NCI-H1105 (cell line): ENCODE results near the gene FRMD1.

ENCODE experiments used
- DNase-seq: peaks from one replicate; lab custom pipeline; 2025; lab: John Stamatoyannopoulos, UW

FRMD1 gene

DNA sequence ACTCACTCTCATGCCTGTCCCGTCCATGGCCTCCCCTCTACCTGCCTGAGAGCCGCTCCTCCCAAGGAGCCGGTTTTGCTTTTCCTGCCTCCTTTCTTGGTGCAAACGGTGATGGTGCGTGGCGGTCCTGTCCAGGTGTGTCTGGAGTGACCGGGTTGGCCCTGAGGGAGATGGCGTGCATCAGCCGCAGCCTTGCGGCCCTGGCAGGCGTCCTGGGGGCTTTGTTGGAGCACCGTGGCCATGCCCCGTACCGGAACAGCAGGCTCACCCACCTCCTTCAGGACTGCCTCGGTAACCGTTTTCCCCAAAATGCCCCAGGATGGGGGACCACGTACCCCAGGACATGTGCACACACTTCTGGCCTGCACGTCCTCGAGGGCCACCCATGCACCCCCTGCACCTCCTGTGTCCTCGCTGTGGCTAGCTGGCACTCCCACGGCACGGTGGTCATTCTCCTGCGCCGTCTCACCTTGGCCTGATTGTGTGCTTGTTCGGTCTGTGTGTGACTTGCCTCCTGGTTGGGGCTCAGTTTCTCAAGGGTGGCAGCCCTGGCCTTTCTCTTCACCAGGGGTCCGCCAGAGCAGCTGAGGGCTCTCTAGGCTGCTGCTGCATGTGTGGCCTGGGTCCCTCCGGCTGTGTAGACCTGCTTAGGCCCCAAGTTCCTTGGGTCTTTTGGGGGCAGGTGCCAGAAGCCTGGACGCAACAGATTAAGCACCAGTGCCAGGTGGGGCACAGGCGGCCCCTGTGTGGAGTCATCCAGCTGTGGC is 36.4 kb downstream of the FRMD1 start:
- DNase-seq, result no peak

- no peak for DNase-seq
Measured at GRCh38 chr6:168041928-168042327, 37.1 kb downstream of the FRMD1 start.

DNA sequence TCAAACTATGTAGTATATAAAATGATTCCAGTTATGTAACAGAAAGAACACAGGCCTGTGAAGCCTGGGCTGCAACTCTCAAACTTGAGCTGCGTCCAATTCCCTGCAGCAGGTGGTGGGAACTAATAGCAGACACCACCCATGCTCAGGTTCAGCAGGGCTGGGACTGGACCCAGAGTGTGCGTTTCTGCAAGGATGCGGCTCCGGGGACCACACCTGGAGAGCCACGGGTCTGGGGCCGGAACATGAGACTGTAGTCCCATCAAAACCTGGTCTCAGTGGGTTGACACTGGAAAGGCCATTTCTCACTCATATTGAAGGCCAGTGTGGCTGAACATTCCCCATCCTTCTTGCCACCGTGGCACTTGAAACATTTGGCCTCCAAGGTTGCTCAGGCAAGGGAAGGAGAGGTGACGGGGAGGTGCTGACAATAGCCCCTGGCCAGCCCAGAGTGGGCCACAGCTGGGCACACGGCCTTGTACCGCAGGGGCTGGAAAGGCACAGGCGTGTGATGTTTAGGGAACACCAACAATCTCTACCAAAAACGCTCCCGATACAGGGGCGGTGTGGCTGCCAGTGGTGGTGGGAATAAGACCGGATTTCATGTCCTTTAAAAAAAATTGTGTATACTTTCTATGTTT is 38.0 kb downstream of the FRMD1 start:
- DNase-seq, result no peak

DNA sequence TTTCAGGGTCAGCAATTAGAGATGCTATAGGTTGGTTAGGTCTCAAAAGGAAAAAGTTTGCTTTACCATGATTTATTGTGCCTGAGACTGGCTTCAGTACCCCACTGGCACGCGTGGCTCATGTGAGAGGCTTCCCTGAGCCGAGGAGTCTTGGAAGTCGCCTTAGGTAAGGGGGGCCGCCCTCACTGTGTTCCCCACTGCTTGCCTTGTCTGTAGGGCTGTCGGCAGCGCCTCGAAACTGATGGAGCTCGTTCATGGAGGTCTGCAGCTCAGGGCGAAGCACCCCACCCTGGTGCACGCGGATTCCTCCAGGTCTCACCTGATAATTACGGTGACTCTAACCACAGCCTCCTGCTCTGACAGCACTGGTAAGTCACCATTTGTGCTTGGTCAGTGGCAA is 39.2 kb downstream of the FRMD1 start:
- DNase-seq, result no peak

DNA sequence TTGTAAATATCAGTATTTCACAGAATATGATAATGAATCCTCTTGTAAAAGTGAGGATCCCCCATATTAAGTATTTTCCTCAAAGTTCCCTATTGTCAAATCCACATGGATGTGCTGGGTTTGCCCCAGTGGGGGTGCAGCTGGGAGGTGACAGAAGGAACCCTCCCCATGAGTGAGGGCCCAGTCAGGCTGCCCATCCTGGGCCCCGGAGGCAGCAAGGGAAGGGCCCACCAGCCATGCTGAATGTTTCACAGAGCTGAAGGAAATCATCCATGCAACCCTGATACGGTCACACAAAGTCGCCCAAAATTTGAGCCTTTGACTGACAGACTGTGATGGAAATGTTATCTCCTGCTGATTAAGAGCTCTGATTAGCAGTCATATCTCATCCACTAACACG is 39.7 kb downstream of the FRMD1 start:
- DNase-seq, result no peak

DNA sequence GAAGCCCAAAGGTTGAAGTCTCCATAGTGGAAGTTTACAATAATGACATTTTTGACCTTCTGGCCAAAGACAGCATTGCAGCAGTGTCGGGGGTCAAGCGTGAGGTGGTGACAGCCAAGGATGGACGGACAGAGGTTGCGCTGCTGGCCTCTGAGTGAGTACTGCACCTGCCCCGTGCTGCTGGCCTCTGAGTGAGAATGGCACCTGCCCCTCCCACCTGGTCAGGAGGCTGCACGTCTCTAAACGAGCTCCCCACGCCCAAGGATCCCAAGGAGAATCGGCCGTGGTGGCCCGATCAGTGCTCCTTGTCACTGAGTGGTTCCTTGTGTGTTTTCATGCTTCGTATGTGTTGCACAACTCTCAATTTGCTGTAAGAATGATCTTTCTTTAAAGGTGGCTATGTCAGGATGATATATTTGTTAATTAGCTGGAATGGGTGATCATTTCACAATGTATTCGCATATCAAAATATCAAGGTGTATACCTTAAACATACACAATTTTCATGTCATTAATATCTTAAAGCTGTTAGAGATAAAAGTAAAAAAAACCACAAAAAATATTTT is 40.4 kb downstream of the FRMD1 start:
- no peak for DNase-seq

- DNase-seq, result no peak
Measured at GRCh38 chr6:168037856-168038255, 41.2 kb downstream of the FRMD1 start.

DNA sequence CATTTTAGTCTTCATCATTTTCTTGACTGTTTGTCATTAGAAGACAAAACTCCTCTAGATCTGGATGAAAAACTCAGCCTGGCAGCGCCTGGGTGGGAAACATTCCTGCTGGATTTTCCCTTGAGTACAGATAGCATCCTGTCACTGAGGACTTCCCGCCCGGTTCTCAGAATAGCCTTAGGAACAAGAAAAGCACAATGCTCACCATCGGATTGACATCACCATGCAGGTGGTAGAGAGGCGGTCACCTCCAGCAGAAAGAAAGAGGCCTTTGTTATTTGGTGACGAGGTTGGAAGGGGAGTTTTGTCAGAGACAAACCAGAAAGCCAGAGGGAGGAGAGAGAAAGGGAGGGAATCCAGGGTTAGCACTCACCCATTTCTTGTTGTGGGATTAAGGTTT is 41.8 kb downstream of the FRMD1 start:
- DNase-seq, result no peak

DNA sequence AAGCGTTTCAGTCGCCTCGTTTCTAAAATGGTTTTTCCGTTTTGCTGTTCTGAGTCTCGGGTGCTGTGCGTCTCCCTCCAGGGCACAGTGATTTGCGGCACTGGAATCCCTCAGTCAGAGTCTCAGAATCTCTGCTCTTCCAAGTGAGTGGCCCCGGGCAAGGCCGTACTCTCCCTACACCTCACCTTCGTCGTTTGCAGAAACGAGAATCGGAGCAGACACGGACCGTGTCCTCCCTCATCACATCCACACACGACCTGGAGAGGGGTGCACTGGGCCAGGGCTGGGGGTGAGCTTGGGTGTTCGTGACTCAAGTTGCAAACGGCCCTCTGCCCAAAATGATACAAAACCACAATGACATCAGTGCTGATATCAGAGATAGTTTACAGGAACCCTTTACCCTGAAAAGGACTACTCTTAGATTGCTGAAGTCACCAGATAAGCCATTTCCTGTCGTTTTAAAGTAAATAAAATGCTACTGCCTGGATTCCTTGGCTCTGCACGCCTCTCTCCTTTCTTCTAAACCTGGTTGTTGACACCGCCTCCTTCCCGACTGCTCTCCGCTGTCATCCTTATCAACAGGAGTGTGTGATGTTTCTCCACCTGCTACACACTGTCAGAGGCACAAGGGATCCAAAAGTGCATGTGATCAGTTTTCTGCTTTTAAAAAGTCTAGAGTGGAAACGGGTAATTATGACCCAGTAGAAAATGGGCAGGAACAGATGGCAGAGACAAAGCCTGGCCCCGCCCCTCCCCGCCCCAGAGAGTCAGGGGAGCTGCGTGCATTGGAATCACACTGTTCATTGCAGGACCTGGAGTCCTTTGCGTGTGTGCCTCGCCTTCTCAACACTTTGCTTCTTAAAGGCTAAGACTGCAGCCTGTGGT is 43.1 kb downstream of the FRMD1 start:
- DNase-seq, result peak; percentile 62

DNA sequence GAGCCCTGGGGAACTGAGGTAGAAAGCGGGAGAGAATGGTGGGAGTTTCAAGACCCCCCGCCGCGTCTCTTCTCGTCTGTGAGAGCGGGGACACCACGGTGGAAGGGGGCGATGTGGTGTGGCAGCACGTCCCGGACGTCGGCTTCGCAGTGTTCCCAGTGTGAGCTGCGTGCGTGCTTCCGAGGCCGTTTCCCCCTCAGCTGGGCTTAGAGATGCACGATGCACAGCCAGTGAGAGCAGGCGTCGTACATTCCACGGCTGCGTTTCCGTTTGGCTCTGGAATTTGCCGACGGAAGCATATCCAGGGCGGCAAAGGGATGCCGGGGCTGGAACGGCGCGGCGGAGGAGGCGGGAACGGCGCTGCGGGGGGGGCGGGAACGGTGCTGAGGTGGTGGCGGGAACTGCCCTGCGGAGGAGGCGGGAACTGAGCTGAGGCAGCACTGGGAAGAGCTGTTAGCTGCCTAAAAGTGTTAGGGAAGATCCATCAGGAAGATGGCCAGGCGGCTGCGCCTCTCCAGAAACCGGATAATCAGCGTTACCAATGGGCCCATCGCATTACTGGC is 43.8 kb downstream of the FRMD1 start:
- peak; percentile 62 for DNase-seq

- no peak for DNase-seq
Measured at GRCh38 chr6:168034537-168034936, 44.5 kb downstream of the FRMD1 start.

- DNase-seq, result no peak
Measured at GRCh38 chr6:168033791-168034190, 45.2 kb downstream of the FRMD1 start.

DNA sequence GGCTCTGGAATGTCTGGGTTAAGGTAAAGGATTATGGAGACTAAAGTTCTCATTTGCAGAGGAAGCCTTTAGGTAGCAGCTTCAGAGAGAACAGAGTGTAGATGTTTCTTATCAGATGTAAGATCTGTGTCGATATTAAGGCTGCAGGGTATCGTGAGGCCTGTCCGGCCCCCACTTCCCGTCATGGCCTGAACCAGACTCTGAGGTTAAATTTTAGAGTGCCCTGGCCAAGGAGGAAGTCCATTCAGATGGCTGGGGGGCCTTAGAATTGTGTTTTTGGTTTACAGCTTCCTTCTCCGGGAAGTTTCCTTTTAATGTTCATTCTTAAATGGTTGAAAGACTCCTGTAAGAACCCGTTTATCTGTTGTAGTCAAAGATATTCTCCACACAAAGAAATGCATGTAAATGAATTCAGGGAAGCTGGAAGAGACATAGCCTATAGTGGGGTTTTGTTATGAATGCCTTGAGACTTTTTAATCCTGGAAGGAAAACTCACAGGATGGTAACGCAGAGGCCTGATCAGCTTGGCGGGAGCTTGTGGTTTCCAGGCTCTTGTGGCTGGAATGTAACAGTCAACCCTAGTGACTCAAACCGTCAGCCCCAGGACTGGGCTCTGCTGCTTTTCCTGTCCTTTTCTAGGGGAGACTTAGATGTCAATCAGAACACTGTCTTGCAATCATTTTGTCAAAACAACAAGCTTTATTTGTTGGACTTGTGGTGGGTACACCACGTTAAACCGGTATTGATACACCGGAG is 46.8 kb downstream of the FRMD1 start:
- no peak for DNase-seq

DNA sequence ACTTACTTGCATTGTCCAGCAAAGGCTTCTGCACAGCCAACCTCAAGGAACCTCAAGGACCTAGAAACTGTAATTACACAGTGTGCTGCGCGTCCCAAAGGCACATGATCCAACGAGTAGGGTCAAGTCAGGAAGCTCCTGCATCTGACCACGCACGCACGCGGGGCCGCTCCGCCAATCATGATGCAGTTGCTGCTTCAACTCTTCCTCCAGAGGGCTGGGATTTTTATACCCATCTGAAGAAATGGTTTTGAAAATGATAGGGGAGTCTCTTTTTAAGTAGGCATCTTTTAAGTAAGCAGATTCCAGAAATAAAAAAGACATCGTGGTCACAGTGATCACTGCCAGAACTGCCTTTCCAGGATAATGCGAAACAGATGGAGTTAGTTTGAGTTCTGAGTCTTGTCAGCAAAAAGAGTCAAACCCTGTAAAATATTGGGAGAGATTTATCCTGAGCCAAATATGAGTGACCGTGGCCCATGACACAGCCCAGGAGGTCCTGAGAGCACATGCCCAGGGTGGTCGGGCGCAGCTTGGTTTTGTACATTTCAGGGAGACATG is 47.5 kb downstream of the FRMD1 start:
- DNase-seq, result no peak

- DNase-seq, result no peak
Measured at GRCh38 chr6:168030908-168031307, 48.1 kb downstream of the FRMD1 start.

- no peak for DNase-seq
Measured at GRCh38 chr6:168030218-168030746, 48.7 kb downstream of the FRMD1 start.

- no peak for DNase-seq
Measured at GRCh38 chr6:168029459-168030217, 49.4 kb downstream of the FRMD1 start.

DNA sequence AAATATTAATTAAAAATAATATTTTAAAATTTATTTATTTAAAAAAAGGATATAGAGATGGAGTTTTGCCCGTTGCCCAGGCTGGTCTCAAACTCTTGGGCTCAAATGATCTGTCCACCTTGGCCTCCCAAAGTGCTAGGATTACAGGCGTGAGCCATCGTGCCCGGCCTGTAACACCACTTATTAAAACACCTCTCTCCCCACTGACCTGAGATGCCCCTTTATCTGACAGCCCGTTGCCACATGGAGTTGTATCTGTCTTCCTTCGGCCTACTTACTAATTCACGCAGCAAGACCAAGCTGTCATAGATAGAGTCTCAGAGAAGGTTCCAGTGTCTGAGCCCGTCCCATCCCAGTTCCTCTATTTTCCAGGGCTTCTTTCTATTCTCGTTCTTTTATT is 50.8 kb downstream of the FRMD1 start:
- DNase-seq, result no peak

DNA sequence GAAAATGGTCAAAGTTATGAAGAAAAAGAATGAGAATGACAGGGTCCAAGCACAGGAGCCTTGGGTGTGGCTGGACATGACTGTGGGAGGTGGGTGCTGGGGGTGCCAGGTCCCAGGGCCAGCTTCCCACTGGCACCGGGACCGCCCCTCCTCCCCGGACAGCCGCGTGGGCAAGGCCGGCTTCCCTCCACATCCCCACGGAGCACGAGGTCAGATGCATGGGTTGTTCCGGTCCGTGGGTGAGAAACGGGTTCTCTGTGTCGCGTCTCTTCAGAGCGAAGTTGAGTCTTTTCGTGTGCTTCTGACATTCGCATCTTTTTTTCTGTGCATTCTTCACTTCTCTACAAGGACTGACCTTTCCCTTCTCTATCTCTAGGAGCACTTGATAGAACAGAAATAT is 51.5 kb downstream of the FRMD1 start:
- DNase-seq, result no peak

DNA sequence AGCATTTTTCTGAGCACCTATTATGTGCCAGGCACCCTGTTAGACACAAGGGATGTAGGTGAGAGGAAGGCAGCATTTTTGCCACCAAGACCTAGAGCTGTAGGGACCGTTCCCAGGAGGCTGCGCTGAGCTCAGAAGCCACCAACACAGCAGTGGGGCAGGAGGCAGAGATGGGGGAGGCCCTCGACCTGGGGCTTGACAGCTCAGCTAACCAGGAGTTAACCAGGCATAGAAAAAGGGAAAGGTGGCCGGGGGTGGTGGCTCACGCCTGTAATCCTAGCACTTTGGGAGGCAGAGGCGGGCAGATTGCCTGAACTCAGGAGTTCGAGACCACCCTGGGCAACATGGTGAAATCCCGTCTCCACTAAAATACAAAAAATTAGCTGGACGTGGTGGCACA is 52.1 kb downstream of the FRMD1 start:
- no peak for DNase-seq
